Large intestine (tissue), 3 donors: ENCODE measurements around the gene KIT. TPM values are rescaled to one million over a fixed set of nuclear protein-coding genes. Genes with fewer than 3 reads are reported as not detected.
A peak's percentile ranks its signal among the peaks of the same experiment; 100 is the strongest.

Experiments used
- DNase-seq, 2 donors: peaks; one replicate each; pipeline versions ENCODE4 v3.0.0 to v3.0.0-alpha.2; 2013
- H3K27ac ChIP-seq: one replicate; pipeline ENCODE4 v1.5.1; 2013; ENCODE audit warnings: low read length
- H3K27me3 ChIP-seq: 2 replicates; pipeline ENCODE4 v1.6.1; 2013; ENCODE audit warnings: low read length; ENCODE audit not compliant: control insufficient read depth, insufficient read depth
- H3K36me3 ChIP-seq: 2 replicates; pipeline ENCODE4 v1.6.1; 2013; ENCODE audit warnings: low read length; ENCODE audit not compliant: control insufficient read depth, insufficient read depth
- H3K4me1 ChIP-seq: one replicate; pipeline ENCODE4 v1.6.1; 2013; ENCODE audit warnings: low read length; ENCODE audit not compliant: control insufficient read depth, insufficient read depth
- H3K4me3 ChIP-seq: one replicate; pipeline ENCODE4 v1.5.1; 2013; ENCODE audit warnings: low read length
- H3K9me3 ChIP-seq: one replicate; pipeline ENCODE4 v1.6.1; 2013; ENCODE audit warnings: mild to moderate bottlenecking, low read depth, low read length, moderate library complexity; ENCODE audit not compliant: control insufficient read depth
- WGBS: methylation state at CpG from one replicate; pipeline ENCODE4 v1.1.5; 2013; ENCODE audit warnings: low lambda C conversion rate; ENCODE audit not compliant: insufficient coverage; 5-methylcytosine and 5-hydroxymethylcytosine counted together
- polyA plus RNA-seq: library from polyadenylated mRNA; unstranded; fragments of 120-200 nt; gene quantifications from one replicate; pipeline ENCODE4 v1.2.1, GENCODE V29; 2013

KIT gene
- polyA plus RNA-seq, 1 donor = 20.3 TPM

DNA sequence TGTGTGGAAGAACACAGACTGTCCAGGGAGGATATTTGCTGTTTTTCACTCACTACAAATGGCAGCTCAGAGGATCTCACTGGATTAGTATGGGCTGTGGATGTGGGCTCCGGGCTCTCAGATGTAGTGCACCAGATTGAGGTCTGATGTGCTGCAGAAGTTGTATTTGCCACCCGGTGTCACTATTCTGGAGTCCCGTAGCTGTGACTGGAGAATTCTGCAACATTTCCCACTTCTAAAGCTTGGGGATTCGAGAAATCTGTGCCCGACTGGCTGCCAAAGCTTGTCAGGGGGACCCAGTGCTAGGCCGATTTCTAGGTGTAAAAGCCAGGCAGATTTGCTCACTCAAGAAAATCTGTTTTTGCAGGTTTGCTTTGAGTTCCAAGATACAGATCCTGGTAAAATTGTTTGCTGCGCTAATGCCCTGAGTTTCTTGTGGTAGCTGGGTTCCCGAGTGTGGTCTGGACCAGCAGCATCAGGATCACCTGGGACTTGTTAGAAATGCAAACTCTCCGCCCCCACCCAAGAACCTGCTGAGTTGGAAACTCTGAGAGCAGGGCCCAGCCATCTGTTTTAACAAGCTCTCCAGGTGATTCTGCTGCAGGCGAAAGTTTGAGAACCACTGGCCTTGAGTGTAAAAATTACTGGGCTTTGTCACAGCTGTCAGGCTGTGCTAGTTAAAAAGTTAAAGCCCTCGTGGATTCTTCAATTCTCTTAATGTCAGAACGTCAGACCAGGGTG lies 18.1 kb downstream of the KIT start:
- Histone ChIP-seq H3K4me1 (peaks cover 16% of the 10 kb centered on the region), H3K27me3 (no peaks in the 10 kb centered on the region), H3K36me3 (no peaks in the 10 kb centered on the region), H3K27ac (no peak overlapping the region), H3K9me3 (no peaks in the 10 kb centered on the region), H3K4me3 (no peak overlapping the region)
- DNase-seq = no peak
- no CpG with 5 or more reads among the region's 12 CpGs for WGBS

DNA sequence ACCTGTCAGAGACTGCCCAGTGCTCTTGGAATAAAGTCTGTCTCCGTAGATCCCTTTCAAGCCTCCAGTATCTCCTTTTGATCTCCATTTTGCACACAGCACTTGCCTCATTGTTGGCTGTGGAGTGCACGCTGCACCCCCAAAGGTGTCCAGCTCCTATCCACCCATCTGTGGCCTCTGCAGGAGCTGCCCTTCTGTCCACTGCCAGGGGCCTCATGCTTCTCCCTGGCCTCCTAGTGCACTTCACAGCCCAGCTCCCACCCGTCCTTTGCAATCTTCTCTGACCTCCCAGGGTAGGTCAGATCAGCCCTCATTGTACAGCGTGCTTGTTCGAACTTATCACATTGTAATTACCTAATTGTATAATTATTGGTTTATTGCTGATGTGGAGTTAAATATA lies 18.9 kb downstream of the KIT start:
- DNase-seq = peak in 1 of 2 donors; percentile 52
- peaks cover 16% of the 10 kb centered on the region for H3K4me1 ChIP-seq
- no peaks in the 10 kb centered on the region for H3K9me3 ChIP-seq
- WGBS = no CpG with 5 or more reads among the region's 5 CpGs
- no peak overlapping the region for H3K27ac ChIP-seq
- H3K27me3 ChIP-seq = no peaks in the 10 kb centered on the region
- H3K4me3 ChIP-seq = no peak overlapping the region
- H3K36me3 ChIP-seq = no peaks in the 10 kb centered on the region

DNA sequence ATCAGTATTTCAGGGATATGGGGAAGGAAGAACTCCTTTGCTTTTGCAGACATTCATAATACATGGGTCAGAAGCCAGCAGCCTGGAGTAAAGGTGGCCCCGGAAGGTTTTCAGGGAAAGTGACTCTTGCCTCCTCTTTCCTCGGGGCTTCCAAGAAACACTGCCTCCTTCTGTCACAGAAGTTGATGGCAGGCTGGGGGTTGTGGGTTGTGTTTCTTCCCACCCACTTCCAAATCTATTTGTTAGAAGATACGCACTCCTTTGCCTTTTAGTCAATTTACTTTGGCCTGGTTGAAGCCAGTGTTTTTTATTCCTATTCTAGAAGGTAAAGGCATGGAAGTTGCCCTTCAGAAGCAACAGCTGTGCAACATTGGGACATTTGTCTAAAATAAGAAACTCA lies 19.7 kb downstream of the KIT start:
- no CpG with 5 or more reads among the region's 3 CpGs for whole genome bisulfite sequencing
- H3K36me3 ChIP-seq = no peaks in the 10 kb centered on the region
- DNase-seq = no peak
- no peaks in the 10 kb centered on the region for H3K27me3 ChIP-seq
- no peak overlapping the region for H3K4me3 ChIP-seq
- no peaks in the 10 kb centered on the region for H3K9me3 ChIP-seq
- peaks cover 16% of the 10 kb centered on the region for H3K4me1 ChIP-seq
- H3K27ac ChIP-seq = no peak overlapping the region

DNA sequence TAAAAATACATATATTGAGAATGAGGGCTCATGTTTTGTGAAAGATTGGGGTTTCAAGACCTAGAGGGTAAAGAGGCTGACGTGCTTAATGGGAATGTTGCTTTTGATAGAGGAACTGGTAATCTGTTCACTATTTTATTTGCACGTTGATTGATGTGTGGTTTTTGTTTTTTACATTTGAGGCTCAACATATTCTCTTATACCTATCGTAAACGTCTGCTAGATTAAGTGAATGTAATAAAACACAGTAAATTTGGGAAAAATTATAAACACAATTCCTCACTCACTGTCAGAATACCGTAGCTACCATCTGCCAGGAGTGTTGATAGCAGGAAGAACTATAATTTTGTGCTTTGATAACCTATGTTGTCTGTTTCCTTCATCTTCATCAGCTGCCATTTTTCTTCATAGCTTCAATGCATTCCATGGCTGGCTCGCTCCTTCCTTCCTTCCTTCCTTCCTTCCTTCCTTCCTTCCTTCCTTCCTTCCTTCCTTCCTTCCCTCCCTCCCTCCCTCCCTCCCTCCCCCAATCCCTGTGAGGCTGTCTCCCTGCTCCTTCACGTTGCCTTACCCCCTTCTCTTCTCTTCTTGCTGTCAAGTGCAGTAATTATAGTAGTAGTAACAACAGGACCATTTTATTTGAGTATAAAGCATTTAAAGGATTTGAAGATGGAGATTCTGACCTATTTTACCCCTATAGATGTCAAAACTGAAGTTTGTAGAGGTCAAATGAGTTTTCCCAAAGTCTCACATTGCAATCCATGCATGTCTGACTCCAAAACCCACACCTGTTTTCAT lies 20.3 kb downstream of the KIT start:
- Histone ChIP-seq H3K4me3 (no peak overlapping the region), H3K4me1 (peaks cover 16% of the 10 kb centered on the region), H3K27me3 (no peaks in the 10 kb centered on the region), H3K36me3 (no peaks in the 10 kb centered on the region), H3K27ac (no peak overlapping the region), H3K9me3 (no peaks in the 10 kb centered on the region)
- DNase-seq = no peak
- WGBS = 92% methylated on average over 4 of the region's 7 CpGs

DNA sequence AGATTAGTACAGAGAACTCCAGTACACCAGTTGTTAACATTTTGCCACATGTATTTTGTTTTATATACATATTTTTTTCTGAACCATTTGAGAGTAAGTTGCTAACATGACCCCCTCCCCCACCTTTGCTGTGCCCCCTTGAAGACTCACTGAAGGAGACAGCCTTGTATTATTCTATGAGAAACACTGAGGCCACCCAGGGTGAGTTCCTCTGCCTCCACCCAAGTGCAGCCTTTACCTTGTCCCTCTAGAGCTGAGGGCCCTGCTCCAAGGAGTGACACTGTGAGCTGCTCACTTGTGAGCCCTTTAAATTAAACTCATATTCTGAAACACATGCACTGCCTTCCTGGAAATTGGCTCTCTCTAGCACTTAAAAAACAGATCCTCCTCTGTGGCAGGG lies 21.1 kb downstream of the KIT start:
- no peaks in the 10 kb centered on the region for H3K27me3 ChIP-seq
- H3K36me3 ChIP-seq = no peaks in the 10 kb centered on the region
- H3K4me1 ChIP-seq = peaks cover 16% of the 10 kb centered on the region
- H3K4me3 ChIP-seq = no peak overlapping the region
- no peaks in the 10 kb centered on the region for H3K9me3 ChIP-seq
- DNase-seq = no peak
- no peak overlapping the region for H3K27ac ChIP-seq

DNA sequence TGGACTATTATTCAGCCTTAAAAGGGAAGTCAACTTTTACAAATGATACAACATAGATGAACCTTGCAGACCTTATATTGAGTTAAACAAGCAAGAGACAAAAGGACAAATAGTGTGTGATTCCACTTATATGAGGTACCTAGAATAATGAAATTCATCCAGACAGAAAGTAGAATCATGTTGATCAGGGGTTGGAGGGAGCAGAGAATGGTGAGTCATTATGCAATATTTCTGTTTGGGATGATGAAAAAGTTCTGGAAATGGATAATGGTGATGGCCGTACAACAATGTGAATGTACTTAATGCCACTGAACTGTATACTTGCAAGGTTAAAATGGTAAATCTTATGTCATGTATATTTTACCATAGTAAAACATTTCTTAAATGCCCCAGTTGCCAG lies 22.1 kb downstream of the KIT start:
- DNase-seq = no peak
- Histone ChIP-seq H3K4me3 (no peak overlapping the region), H3K9me3 (no peaks in the 10 kb centered on the region), H3K36me3 (no peaks in the 10 kb centered on the region), H3K27me3 (no peaks in the 10 kb centered on the region), H3K4me1 (peaks cover 16% of the 10 kb centered on the region), H3K27ac (no peak overlapping the region)
- no CpG with 5 or more reads among the region's 1 CpG for WGBS

DNA sequence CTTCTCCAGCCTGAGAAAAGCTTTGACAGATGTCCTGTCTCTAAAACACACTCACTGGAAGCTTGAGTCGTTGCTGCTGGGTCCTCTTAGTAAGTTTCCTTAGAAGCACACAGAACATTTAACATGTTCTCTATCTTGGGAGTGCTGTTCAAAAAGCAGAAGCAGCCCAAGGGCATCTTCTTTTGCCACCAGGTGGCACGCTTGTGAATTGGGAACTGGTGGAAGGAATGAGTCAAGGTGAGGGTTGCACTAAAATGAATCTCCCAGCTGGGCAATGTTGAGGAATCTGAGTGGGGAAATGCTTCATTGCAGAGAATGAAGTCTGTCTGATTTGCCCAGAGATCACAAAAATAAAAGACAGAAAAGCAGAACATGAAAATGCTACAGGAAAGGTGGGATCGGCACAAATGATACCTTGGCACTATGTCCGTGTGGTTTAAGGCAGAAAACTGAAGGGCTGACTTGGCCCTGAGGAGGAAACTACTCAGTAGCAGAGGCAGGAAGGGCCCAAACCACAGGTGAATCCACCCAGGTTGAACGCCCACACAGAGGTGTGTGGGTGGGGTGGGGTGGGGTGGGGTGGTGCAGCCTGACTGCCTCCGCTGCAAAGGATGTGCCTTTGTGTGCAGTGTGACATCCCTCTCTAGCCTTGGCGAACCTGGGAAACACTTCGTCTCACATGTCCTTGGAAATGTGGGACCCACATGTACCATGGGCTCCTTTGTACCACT lies 26.0 kb downstream of the KIT start:
- Histone ChIP-seq H3K27ac (no peak overlapping the region), H3K4me1 (peaks cover 1% of the 10 kb centered on the region), H3K27me3 (no peaks in the 10 kb centered on the region), H3K4me3 (no peak overlapping the region), H3K36me3 (no peaks in the 10 kb centered on the region), H3K9me3 (no peaks in the 10 kb centered on the region)
- no peak for DNase-seq
- 60% methylated on average over 1 of the region's 8 CpGs for WGBS

DNA sequence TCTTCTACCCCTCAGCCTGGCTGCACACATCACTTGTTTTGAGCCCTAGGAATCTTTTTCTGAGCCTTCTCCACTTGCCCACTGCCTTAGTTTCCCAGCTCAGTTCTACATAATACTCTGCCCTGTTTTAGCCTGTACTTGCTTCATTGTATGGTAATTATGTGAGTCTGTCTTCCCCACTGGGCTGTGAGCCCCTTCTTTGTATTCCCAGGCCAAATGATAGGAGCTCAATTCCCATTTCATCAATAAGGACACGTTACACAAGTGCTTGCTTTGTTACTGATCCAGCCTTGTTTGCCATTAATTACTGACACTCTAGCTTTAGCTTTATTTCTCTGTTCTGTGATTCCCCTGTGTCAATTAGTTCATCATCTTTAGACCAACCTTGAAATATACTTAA lies 28.1 kb downstream of the KIT start:
- no CpG with 5 or more reads among the region's 1 CpG for WGBS
- H3K9me3 ChIP-seq = no peaks in the 10 kb centered on the region
- H3K4me3 ChIP-seq = no peak overlapping the region
- no peaks in the 10 kb centered on the region for H3K36me3 ChIP-seq
- no peaks in the 10 kb centered on the region for H3K27me3 ChIP-seq
- H3K4me1 ChIP-seq = no peaks in the 10 kb centered on the region
- H3K27ac ChIP-seq = no peak overlapping the region
- DNase-seq = no peak

DNA sequence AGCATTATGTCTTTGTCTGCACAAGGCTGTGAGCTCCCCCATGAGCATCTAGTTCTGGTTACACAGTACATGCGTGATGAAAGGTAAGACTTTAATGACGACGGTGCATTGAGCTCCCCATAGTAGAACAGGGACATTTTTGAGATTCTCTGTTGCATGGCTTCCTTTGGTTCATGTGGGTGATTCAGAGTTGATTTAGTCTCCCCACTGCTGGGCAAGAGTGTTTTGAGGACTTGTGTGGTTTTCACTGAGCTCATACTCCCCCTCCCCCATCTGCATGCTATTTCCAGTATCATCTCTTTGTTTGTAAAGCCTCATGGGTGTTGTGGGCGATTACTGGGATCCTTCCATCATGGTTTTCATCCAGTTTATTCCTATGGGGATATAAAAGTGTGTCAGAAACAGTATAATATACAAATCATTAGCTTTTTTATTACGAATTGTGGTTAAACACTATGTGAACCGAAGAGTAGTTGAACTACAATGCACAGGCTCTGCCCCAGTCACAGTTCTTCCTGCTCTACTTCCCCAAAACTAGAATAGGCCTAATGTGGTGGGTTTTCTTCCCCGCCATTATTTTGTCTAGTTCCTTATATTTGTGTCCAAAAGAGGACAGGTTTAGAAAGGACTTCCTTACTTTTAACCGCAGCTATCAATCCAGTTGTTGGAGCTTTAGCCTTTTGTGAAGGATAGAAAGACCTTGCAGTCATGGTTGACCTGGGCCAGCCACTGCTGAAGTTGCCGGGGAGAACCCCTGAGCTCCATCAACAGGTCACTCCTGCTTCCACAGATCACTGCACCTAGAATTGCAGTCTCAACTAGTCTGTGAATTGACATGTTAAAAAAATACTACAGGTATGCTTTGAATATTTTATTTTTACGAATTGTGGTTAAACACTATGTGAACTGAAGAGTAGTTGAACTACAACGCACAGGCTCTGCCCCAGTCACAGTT lies 30.4 kb downstream of the KIT start:
- Histone ChIP-seq H3K4me3 (no peak overlapping the region), H3K4me1 (no peaks in the 10 kb centered on the region), H3K27ac (no peak overlapping the region), H3K27me3 (no peaks in the 10 kb centered on the region), H3K36me3 (no peaks in the 10 kb centered on the region), H3K9me3 (no peaks in the 10 kb centered on the region)
- DNase-seq = no peak
- WGBS = 96% methylated on average over 3 of the region's 11 CpGs

DNA sequence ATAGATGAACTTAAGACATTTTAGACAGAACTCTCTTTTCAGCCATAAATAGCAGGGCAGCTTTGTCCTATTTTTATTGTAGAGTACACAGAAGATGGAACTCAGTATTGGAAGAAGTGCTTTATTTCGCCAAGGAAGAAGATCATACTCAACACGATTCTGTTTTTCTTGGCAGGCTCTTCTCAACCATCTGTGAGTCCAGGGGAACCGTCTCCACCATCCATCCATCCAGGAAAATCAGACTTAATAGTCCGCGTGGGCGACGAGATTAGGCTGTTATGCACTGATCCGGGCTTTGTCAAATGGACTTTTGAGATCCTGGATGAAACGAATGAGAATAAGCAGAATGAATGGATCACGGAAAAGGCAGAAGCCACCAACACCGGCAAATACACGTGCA lies 37.6 kb downstream of the KIT start:
- no peaks in the 10 kb centered on the region for H3K4me1 ChIP-seq
- WGBS = no CpG with 5 or more reads among the region's 12 CpGs
- H3K27me3 ChIP-seq = no peaks in the 10 kb centered on the region
- H3K27ac ChIP-seq = no peak overlapping the region
- no peaks in the 10 kb centered on the region for H3K36me3 ChIP-seq
- DNase-seq = no peak
- H3K9me3 ChIP-seq = no peaks in the 10 kb centered on the region
- no peak overlapping the region for H3K4me3 ChIP-seq
